ENCODE results near the gene TSPAN1. TPM values are rescaled to one million over a fixed set of nuclear protein-coding genes. Genes with fewer than 3 reads are reported as not detected.

TSPAN1 gene
- total RNA-seq, 1 experiment from 2014 or later, result 26.1 TPM

- ATAC-seq, result no peak
- POLR2A ChIA-PET, result no interaction called here
- BruUV-seq (replicated peaks), result no TSS peak
- DNase-seq (ENCODE audit: low read depth, low spot score), result no peak
- in situ Hi-C loops (cut with HindIII; ENCODE audit: low pct_unique_long_range_greater_than_20kb, low sequenced_read_pairs) (no loop called here), intact Hi-C loops (cut with micrococcal nuclease; ENCODE audit: unreplicated experiment) (no loop called here)
- TF ChIP-seq POLR2AphosphoS5 (IDR thresholded peaks at IDR 0.05; ENCODE audit: low read depth, low read length) (no peak), SIN3A (IDR thresholded peaks at IDR 0.05; ENCODE audit: borderline replicate concordance, insufficient read depth, low read depth, low read length) (no peak), REST (IDR thresholded peaks at IDR 0.05; ENCODE audit: insufficient read depth in 1 of 2, low read depth in 2 of 2, low read length in 1 of 2) (no peak), TCF7L2 (IDR thresholded peaks at IDR 0.05; ENCODE audit: low read depth, low read length) (no peak), CTCF (IDR thresholded peaks at IDR 0.05) (no peak)
- no peaks in the 10 kb centered on the region for H3K9me3 ChIP-seq (ENCODE audit: control insufficient read depth, insufficient read depth, low read depth, low read length)
- no peak overlapping the region for H3K27ac ChIP-seq (ENCODE audit: low read length)
- no peaks in the 10 kb centered on the region for H3K36me3 ChIP-seq (ENCODE audit: control insufficient read depth, insufficient read depth, low read length)
- CTCF ChIA-PET, result interaction anchor here (1.0 kb wide), 1 partner anchor 17 kb away, joined by 3 read pairs; no protein-coding TSS in a partner anchor
- H3K27me3 ChIP-seq (ENCODE audit: control insufficient read depth, insufficient read depth, low read length), result no peaks in the 10 kb centered on the region
- no peak overlapping the region for H3K4me3 ChIP-seq (ENCODE audit: low read depth in 2 of 2, low read length in 2 of 2)
- peaks cover 5% of the 10 kb centered on the region for H3K4me1 ChIP-seq (ENCODE audit: control insufficient read depth, insufficient read depth, low read length)
Measured at GRCh38 chr1:46206399-46206798, 31.5 kb downstream of the TSPAN1 start.

GRCh38 chr1:46210561-46210960, 35.7 kb downstream of the TSPAN1 start:
- Histone ChIP-seq H3K4me1 (ENCODE audit: control insufficient read depth, insufficient read depth, low read length) (no peaks in the 10 kb centered on the region), H3K36me3 (ENCODE audit: control insufficient read depth, insufficient read depth, low read length) (no peaks in the 10 kb centered on the region), H3K9me3 (ENCODE audit: control insufficient read depth, insufficient read depth, low read depth, low read length) (no peaks in the 10 kb centered on the region), H3K27me3 (ENCODE audit: control insufficient read depth, insufficient read depth, low read length) (no peaks in the 10 kb centered on the region), H3K4me3 (ENCODE audit: low read depth in 2 of 2, low read length in 2 of 2) (no peak overlapping the region), H3K27ac (ENCODE audit: low read length) (no peak overlapping the region)
- intact Hi-C loops (cut with micrococcal nuclease; ENCODE audit: unreplicated experiment), result no loop called here
- POLR2A ChIA-PET, result no interaction called here
- TF ChIP-seq CTCF (IDR thresholded peaks at IDR 0.05), result no peak
- no peak; the same call in 1 of the 2 replicates for ATAC-seq
- CTCF ChIA-PET, result interaction anchor here (0.6 to 0.7 kb wide), 2 partner anchors 13 to 1249 kb away, joined by 3 read pairs; no protein-coding TSS in a partner anchor
- DNase-seq (ENCODE audit: low read depth, low spot score), result no peak
- in situ Hi-C loops (cut with HindIII; ENCODE audit: low pct_unique_long_range_greater_than_20kb, low sequenced_read_pairs), result no loop called here
- BruUV-seq (replicated peaks), result no TSS peak

GRCh38 chr1:46211051-46211450, 36.2 kb downstream of the TSPAN1 start:
- ATAC-seq (no peak), DNase-seq (ENCODE audit: low read depth, low spot score) (no peak)
- BruUV-seq (replicated peaks), result no TSS peak
- in situ Hi-C loops (cut with HindIII; ENCODE audit: low pct_unique_long_range_greater_than_20kb, low sequenced_read_pairs) (no loop called here), intact Hi-C loops (cut with micrococcal nuclease; ENCODE audit: unreplicated experiment) (no loop called here)
- Histone ChIP-seq H3K9me3 (ENCODE audit: control insufficient read depth, insufficient read depth, low read depth, low read length) (no peaks in the 10 kb centered on the region), H3K27ac (ENCODE audit: low read length) (no peak overlapping the region), H3K36me3 (ENCODE audit: control insufficient read depth, insufficient read depth, low read length) (no peaks in the 10 kb centered on the region), H3K4me3 (ENCODE audit: low read depth in 2 of 2, low read length in 2 of 2) (no peak overlapping the region), H3K4me1 (ENCODE audit: control insufficient read depth, insufficient read depth, low read length) (no peaks in the 10 kb centered on the region), H3K27me3 (ENCODE audit: control insufficient read depth, insufficient read depth, low read length) (no peaks in the 10 kb centered on the region)
- CTCF ChIA-PET, result no interaction called here
- POLR2A ChIA-PET, result no interaction called here
- TF ChIP-seq SIN3A (IDR thresholded peaks at IDR 0.05; ENCODE audit: borderline replicate concordance, insufficient read depth, low read depth, low read length) (no peak), REST (IDR thresholded peaks at IDR 0.05; ENCODE audit: insufficient read depth in 1 of 2, low read depth in 2 of 2, low read length in 1 of 2) (no peak), CTCF (IDR thresholded peaks at IDR 0.05) (no peak), POLR2AphosphoS5 (IDR thresholded peaks at IDR 0.05; ENCODE audit: low read depth, low read length) (no peak)
